Endothelial cell of umbilical vein (primary cell): Measurements from ENCODE around the gene DAD1. TPM values are rescaled to one million over a fixed set of nuclear protein-coding genes. Genes with fewer than 3 reads are reported as not detected.

ENCODE experiments used
- BruUV-seq: library from RNA; stranded (reverse); fragments of 400-500 nt; replicated peaks from 2 replicates; lab custom pipeline; 2021; lab: Mats Ljungman, UMichigan
- CTCF ChIA-PET: fragments of 300-600, 350-600 bp; sonication (Branson Sonifier 250); formaldehyde crosslinking; loops from one replicate; lab custom pipeline; 2021; ENCODE audit warnings: antibody characterized with exemption, inconsistent platforms; lab: Charles Lee
- POLR2A ChIA-PET: fragments of 300-600, 350-600 bp; sonication (Branson Sonifier 250); formaldehyde crosslinking; loops from one replicate; lab custom pipeline; 2021; ENCODE audit warnings: antibody characterized with exemption, inconsistent platforms; lab: Charles Lee
- DNase-seq: peaks from one replicate; pipeline ENCODE4 v3.0.0-alpha.2; 2011; ENCODE audit warnings: low read depth, low spot score
- FAIRE-seq: peaks from 2 replicates; lab custom pipeline; 2011; peaks lifted over from hg19 to GRCh38; lab: Jason Lieb, UNC
- H2AFZ ChIP-seq: 2 replicates; pipeline ENCODE4 v1.6.0; 2012; ENCODE audit warnings: low read depth, low read length, control low read depth, inconsistent platforms
- H3K27ac ChIP-seq: 2 replicates; pipeline ENCODE4 v1.5.1; 2011; ENCODE audit warnings: low read depth, mild to moderate bottlenecking, control low read depth, low read length, moderate library complexity; ENCODE audit not compliant: insufficient read depth
- H3K27me3 ChIP-seq, 2 experiments: 2 replicates each; pipeline versions ENCODE4 v1.6.0 to v1.6.1; 2011; ENCODE audit warnings: low read length in 2 of 2, mixed read lengths in 1 of 2; ENCODE audit not compliant: control insufficient read depth in 2 of 2, insufficient read depth in 2 of 2
- H3K36me3 ChIP-seq, 2 experiments: 2 replicates in 1 of 2; 3 replicates in 1 of 2; pipeline ENCODE4 v1.5.1; 2011; ENCODE audit warnings: low read length in 2 of 2, mild to moderate bottlenecking in 1 of 2, moderate library complexity in 1 of 2; ENCODE audit not compliant: control insufficient read depth in 2 of 2, insufficient read depth in 2 of 2; ENCODE audit errors: extremely low read depth in 1 of 2
- H3K4me1 ChIP-seq: 3 replicates; pipeline ENCODE4 v1.5.1; 2011; ENCODE audit warnings: mild to moderate bottlenecking, low read length; ENCODE audit not compliant: control insufficient read depth, insufficient read depth; ENCODE audit errors: extremely low read depth
- H3K4me2 ChIP-seq: 2 replicates; pipeline ENCODE4 v1.6.1; 2011; ENCODE audit warnings: low read length, control low read depth, mixed read lengths; ENCODE audit not compliant: insufficient read depth
- H3K4me3 ChIP-seq, 3 experiments: fragments of 200-600 bp in 1 of 3; sonication (generic), shearing (Covaris generic) in 1 of 3; replicated peaks in 1 of 3; 2 replicates each; pipeline ENCODE4 v1.5.1; 2011 to 2016; ENCODE audit warnings: control low read depth in 3 of 3, low read length in 3 of 3, mild to moderate bottlenecking in 2 of 3, inconsistent platforms in 1 of 3, low read depth in 1 of 3, moderate library complexity in 1 of 3; ENCODE audit not compliant: insufficient read depth in 1 of 3
- H3K79me2 ChIP-seq: 2 replicates; pipeline ENCODE4 v1.6.0; 2012; ENCODE audit warnings: low read length, inconsistent platforms; ENCODE audit not compliant: control insufficient read depth, insufficient read depth
- H3K9ac ChIP-seq: replicated peaks from 2 replicates; pipeline ENCODE3; 2011; ENCODE audit warnings: low read length, control low read depth; ENCODE audit not compliant: insufficient read depth; ENCODE audit errors: extremely low read depth
- H3K9me1 ChIP-seq: replicated peaks from 3 replicates; pipeline ENCODE4 v1.6.0; 2011; ENCODE audit warnings: mild to moderate bottlenecking, low read length; ENCODE audit not compliant: control insufficient read depth, insufficient read depth; ENCODE audit errors: extremely low read depth
- H3K9me3 ChIP-seq: replicated peaks from 2 replicates; pipeline ENCODE4 v1.5.1; 2012; ENCODE audit warnings: low read length, inconsistent platforms; ENCODE audit not compliant: control insufficient read depth, insufficient read depth
- H4K20me1 ChIP-seq: replicated peaks from 2 replicates; pipeline ENCODE3; 2011; ENCODE audit warnings: mild to moderate bottlenecking, low read length; ENCODE audit not compliant: control insufficient read depth, insufficient read depth; ENCODE audit errors: extremely low read depth
- CTCF ChIP-seq, 2 donors: IDR thresholded peaks; 1 replicate in 1 of 2; 2 replicates in 1 of 2; pipeline ENCODE4 v1.5.1; 2011; ENCODE audit warnings: low read length in 2 of 2, mild to moderate bottlenecking in 2 of 2, moderate library complexity in 2 of 2, control low read depth in 1 of 2, inconsistent platforms in 1 of 2, low read depth in 1 of 2; ENCODE audit not compliant: insufficient read depth in 1 of 2; ENCODE audit errors: extremely low read depth in 1 of 2
- EZH2 ChIP-seq: IDR thresholded peaks from 2 replicates; pipeline ENCODE4 v1.6.1; 2012; ENCODE audit warnings: borderline replicate concordance, low read depth, mild to moderate bottlenecking, moderate library complexity, low read length, inconsistent platforms; ENCODE audit not compliant: severe bottlenecking
- FOS ChIP-seq: IDR thresholded peaks from 2 replicates; pipeline ENCODE4 v1.6.1; 2011; ENCODE audit warnings: mild to moderate bottlenecking, low read length, moderate library complexity, borderline replicate concordance; ENCODE audit not compliant: insufficient read depth
- GATA2 ChIP-seq: IDR thresholded peaks from 2 replicates; pipeline ENCODE4 v1.7.0; 2011; ENCODE audit warnings: low read depth, mild to moderate bottlenecking, moderate library complexity, mixed read lengths, low read length; ENCODE audit not compliant: insufficient read length, insufficient read depth
- JUN ChIP-seq: IDR thresholded peaks from 2 replicates; pipeline ENCODE4 v1.6.1; 2011; ENCODE audit warnings: borderline replicate concordance, low read depth; ENCODE audit not compliant: insufficient read length, insufficient read depth
- MAX ChIP-seq: IDR thresholded peaks from 2 replicates; pipeline ENCODE4 v1.6.1; 2011; ENCODE audit not compliant: insufficient read depth, insufficient read length
- MYC ChIP-seq: IDR thresholded peaks from one replicate; pipeline ENCODE4 v1.6.1; 2011; ENCODE audit warnings: mild to moderate bottlenecking, low read depth, low read length
- POLR2A ChIP-seq: IDR thresholded peaks from 2 replicates; pipeline ENCODE4 v1.6.1; 2012; ENCODE audit warnings: low read depth, mild to moderate bottlenecking, control low read depth, low read length
- POLR2AphosphoS5 ChIP-seq: IDR thresholded peaks from 2 replicates; pipeline ENCODE4 v1.6.1; 2012; ENCODE audit warnings: low read depth, mild to moderate bottlenecking, control low read depth, low read length, moderate library complexity; ENCODE audit not compliant: insufficient read depth
- dilution Hi-C: fragments of 300-500 bp; cut with MboI; formaldehyde crosslinking; loops from one replicate; pipeline ENCODE4 v1.15.0; 2019; ENCODE audit warnings: low sequenced_read_pairs; ENCODE audit not compliant: extremely low pct_ligation_motif_present
- intact Hi-C: fragments of 100-400 bp; cut with micrococcal nuclease; formaldehyde crosslinking; loops from one replicate; pipeline ENCODE4 v1.10.0; 2022
- polyA plus RNA-seq, 4 experiments: library from polyadenylated mRNA; depleted of rRNA in 3 of 4; stranded (reverse) in 3 of 4; unstranded in 1 of 4; fragments of >200 nt; gene quantifications; 2 replicates each; pipeline versions ENCODE4 v1.2.1 to v1.2.3, GENCODE V29; 2011 to 2012; ENCODE audit warnings: missing spikeins in 1 of 4
- total RNA-seq: library from RNA; stranded (reverse); gene quantifications from 2 replicates; pipeline ENCODE4 v1.2.3, GENCODE V29; 2021

DAD1 gene
- total and polyA plus RNA-seq, 2 donors (not counting 3 experiments of a cell fraction or from before 2014, with no cell fraction given): 299 to 1,227 TPM

GRCh38 chr14:22567437-22567836, 21.6 kb downstream of the DAD1 start:
- Histone ChIP-seq H4K20me1 (no peaks in the 10 kb centered on the region), H3K4me1 (peaks cover 19% of the 10 kb centered on the region), H2AFZ (no peak overlapping the region), H3K9ac (no peak overlapping the region), H3K9me3 (no peaks in the 10 kb centered on the region), H3K79me2 (peaks cover 39% of the 10 kb centered on the region), H3K4me3 (no peak overlapping the region), H3K27me3 (no peaks in the 10 kb centered on the region), H3K36me3 (peaks cover 12 to 19% of the 10 kb centered on the region in 2 experiments), H3K27ac (no peak overlapping the region), H3K4me2 (no peak overlapping the region), H3K9me1 (no peaks in the 10 kb centered on the region)
- intact Hi-C loops: no loop called here
- CTCF ChIA-PET: interaction anchor here (1.0 to 5.8 kb wide), 9 partner anchors 11 to 284 kb away, joined by 3 to 63 read pairs (median 7); partner anchors contain the start of gene DAD1
- no TSS peak for BruUV-seq
- no peak for TF ChIP-seq EZH2
- TF ChIP-seq POLR2AphosphoS5: no peak
- TF ChIP-seq POLR2A: no peak
- TF ChIP-seq FOS: no peak
- no peak for TF ChIP-seq MYC
- TF ChIP-seq JUN: no peak
- TF ChIP-seq CTCF (IDR thresholded peaks at IDR 0.05; ENCODE audit: extremely low read depth in 1 of 2, insufficient read depth in 1 of 2, low read depth in 1 of 2, low read length in 2 of 2): no peak
- TF ChIP-seq MAX: no peak
- TF ChIP-seq GATA2: no peak
- DNase-seq: no peak
- dilution Hi-C loops: no loop called here
- POLR2A ChIA-PET: interaction anchor here (0.6 kb wide), 1 partner anchor 31 kb away, joined by 10 read pairs; the partner anchor contains the start of gene ABHD4
- FAIRE-seq: no peak
